GM19035 (cell line): ENCODE results near the gene UBE3C.
A peak's percentile ranks its signal among the peaks of the same experiment; 100 is the strongest.

ENCODE experiments used
- ATAC-seq: cut with Tn5 transposase; IDR thresholded peaks from one replicate; pipeline ENCODE4 v1.9.1; 2021; ENCODE audit not compliant: unreplicated experiment

The UBE3C gene

GRCh38 chr7:157282141-157282801 lies 143.5 kb downstream of the UBE3C start:
- ATAC-seq: no peak

- no peak for ATAC-seq
These were observed 145.7 kb downstream of the UBE3C start for GRCh38 chr7:157284229-157285014.

GRCh38 chr7:157291404-157292080 lies 152.8 kb downstream of the UBE3C start:
- ATAC-seq: no peak

- no peak for ATAC-seq
These were observed 153.5 kb downstream of the UBE3C start for GRCh38 chr7:157292258-157292657.

GRCh38 chr7:157292770-157293412 lies 154.2 kb downstream of the UBE3C start:
- no peak for ATAC-seq

- ATAC-seq: no peak
These were observed 154.7 kb downstream of the UBE3C start for GRCh38 chr7:157293413-157293788.

GRCh38 chr7:157294773-157295172 lies 156.0 kb downstream of the UBE3C start:
- no peak for ATAC-seq

GRCh38 chr7:157295338-157295737 lies 156.6 kb downstream of the UBE3C start:
- ATAC-seq: no peak

- no peak for ATAC-seq
These were observed 158.5 kb downstream of the UBE3C start for GRCh38 chr7:157297185-157297584.

GRCh38 chr7:157299317-157299612 lies 160.5 kb downstream of the UBE3C start:
- ATAC-seq: no peak

GRCh38 chr7:157299613-157300368 lies 161.1 kb downstream of the UBE3C start:
- no peak for ATAC-seq

- ATAC-seq: no peak
These were observed 161.7 kb downstream of the UBE3C start for GRCh38 chr7:157300369-157300825.

- ATAC-seq: peak; percentile 5
These were observed 162.9 kb downstream of the UBE3C start for GRCh38 chr7:157301610-157302120.

- no peak for ATAC-seq
These were observed 168.4 kb downstream of the UBE3C start for GRCh38 chr7:157306846-157307838.

- no peak for ATAC-seq
These were observed 171.4 kb downstream of the UBE3C start for GRCh38 chr7:157309988-157310668.

GRCh38 chr7:157310676-157311185 lies 172.0 kb downstream of the UBE3C start:
- ATAC-seq: no peak

- no peak for ATAC-seq
These were observed 174.2 kb downstream of the UBE3C start for GRCh38 chr7:157312941-157313340.

GRCh38 chr7:157313645-157314044 lies 174.9 kb downstream of the UBE3C start:
- no peak for ATAC-seq
